GM12878 (cell line): ENCODE data around the gene WNT9B. TPM values are rescaled to one million over a fixed set of nuclear protein-coding genes. Genes with fewer than 3 reads are reported as not detected.

Experiments used
- ATAC-seq: fragments of 200-7000 bp; cut with Tn5 transposase; 3 replicates; pipeline ENCODE4 v1.9.1; 2020; ENCODE audit warnings: mild to moderate bottlenecking, moderate library complexity
- BruUV-seq: library from RNA; stranded (reverse); fragments of 400-500 nt; replicated peaks from 2 replicates; lab custom pipeline; 2021; lab: Mats Ljungman, UMichigan
- CTCF ChIA-PET: fragments of 300-600 bp; sonication (Branson Sonifier 250); formaldehyde crosslinking; extraction: SDS; loops from one replicate; lab custom pipeline; 2021; ENCODE audit warnings: inconsistent platforms; lab: Yijun Ruan, JAX
- POLR2A ChIA-PET: fragments of 350-600 bp; formaldehyde crosslinking; extraction: SDS; loops from one replicate; lab custom pipeline; 2021; ENCODE audit warnings: inconsistent platforms; lab: Charles Lee
- RAD21 ChIA-PET: fragments of 300-600 bp; sonication (Branson Sonifier 250); formaldehyde crosslinking; loops from one replicate; lab custom pipeline; 2023; ENCODE audit warnings: antibody characterized with exemption; ENCODE audit not compliant: unreplicated experiment; lab: Charles Lee
- SMC1A ChIA-PET: fragments of 300-600 bp; sonication (Branson Sonifier 250); formaldehyde crosslinking; loops from one replicate; lab custom pipeline; 2023; ENCODE audit not compliant: unreplicated experiment, uncharacterized antibody; lab: Charles Lee
- DNase-seq: peaks from one replicate; pipeline ENCODE4 v3.0.0-alpha.2; 2011; ENCODE audit warnings: low read depth, low spot score
- FAIRE-seq: peaks from 3 replicates; lab custom pipeline; 2011; peaks lifted over from hg19 to GRCh38; lab: Jason Lieb, UNC
- H2AFZ ChIP-seq: 2 replicates; pipeline ENCODE4 v1.6.0; 2011; ENCODE audit warnings: low read depth, low read length, control low read depth; ENCODE audit not compliant: control insufficient read depth
- H3K27ac ChIP-seq: 2 replicates; pipeline ENCODE4 v1.5.1; 2011; ENCODE audit warnings: control low read depth; ENCODE audit not compliant: control insufficient read depth, insufficient read depth
- H3K27me3 ChIP-seq, 2 experiments: replicated peaks in 1 of 2; 2 replicates each; pipeline versions ENCODE4 v1.6.0 to v1.6.1; 2011; ENCODE audit warnings: low read length in 1 of 2; ENCODE audit not compliant: control insufficient read depth in 2 of 2, insufficient read depth in 2 of 2
- H3K36me3 ChIP-seq, 2 experiments: 2 replicates each; pipeline ENCODE4 v1.5.1; 2011; ENCODE audit warnings: low read length in 1 of 2; ENCODE audit not compliant: control insufficient read depth in 2 of 2, insufficient read depth in 2 of 2
- H3K4me1 ChIP-seq: 2 replicates; pipeline ENCODE4 v1.6.1; 2011; ENCODE audit warnings: mild to moderate bottlenecking, low read length, moderate library complexity, mixed read lengths; ENCODE audit not compliant: control insufficient read depth, insufficient read depth
- H3K4me2 ChIP-seq: 2 replicates; pipeline ENCODE4 v1.6.0; 2011; ENCODE audit warnings: control low read depth; ENCODE audit not compliant: control insufficient read depth, insufficient read depth
- H3K4me3 ChIP-seq: fragments of 200-600 bp; sonication (generic); 2 replicates; pipeline ENCODE4 v1.5.1; 2016
- H3K79me2 ChIP-seq: 2 replicates; pipeline ENCODE4 v1.6.0; 2011; ENCODE audit warnings: low read length; ENCODE audit not compliant: control insufficient read depth, insufficient read depth
- H3K9ac ChIP-seq: 2 replicates; pipeline ENCODE4 v1.8.0; 2011; ENCODE audit warnings: low read length, control low read depth, mixed read lengths; ENCODE audit not compliant: control insufficient read depth, insufficient read depth
- H3K9me3 ChIP-seq: replicated peaks from 3 replicates; pipeline ENCODE4 v1.5.1; 2011; ENCODE audit warnings: mild to moderate bottlenecking, low read length; ENCODE audit not compliant: control insufficient read depth, insufficient read depth
- H4K20me1 ChIP-seq: 2 replicates; pipeline ENCODE4 v1.6.0; 2011; ENCODE audit not compliant: control insufficient read depth, insufficient read depth
- CREB1 ChIP-seq: IDR thresholded peaks from 2 replicates; pipeline ENCODE4 v1.6.1; 2012; ENCODE audit warnings: low read depth, mild to moderate bottlenecking, inconsistent platforms
- PAX5 ChIP-seq: IDR thresholded peaks from 2 replicates; pipeline ENCODE4 v1.6.1; 2011; ENCODE audit warnings: low read depth, low read length, borderline replicate concordance
- SPI1 ChIP-seq: IDR thresholded peaks from 2 replicates; pipeline ENCODE4 v1.6.1; 2011; ENCODE audit warnings: low read depth, mild to moderate bottlenecking, low read length, moderate library complexity, borderline replicate concordance; ENCODE audit not compliant: insufficient read depth
- TAF1 ChIP-seq: IDR thresholded peaks from 2 replicates; pipeline ENCODE4 v1.6.1; 2011; ENCODE audit warnings: mild to moderate bottlenecking, low read depth, low read length, borderline replicate concordance
- WGBS: methylation state at CpG from one replicate; pipeline ENCODE4 v1.1.6; 2016; ENCODE audit warnings: low lambda C conversion rate; ENCODE audit not compliant: insufficient replicate concordance, insufficient coverage; ENCODE audit errors: missing lambda C conversion rate; 5-methylcytosine and 5-hydroxymethylcytosine counted together
- in situ Hi-C: fragments of 300-500 bp; cut with MboI; formaldehyde crosslinking; loops from 9 replicates; pipeline ENCODE4 v1.14.3; 2018; ENCODE audit warnings: mixed read lengths
- intact Hi-C: fragments of 100-400 bp; cut with micrococcal nuclease; formaldehyde crosslinking; loops from one replicate; pipeline ENCODE4 v1.14.2; 2022; ENCODE audit not compliant: unreplicated experiment
- polyA plus RNA-seq, 11 experiments: library from polyadenylated mRNA; depleted of rRNA in 4 of 11; unstranded in 6 of 11; stranded (reverse) in 5 of 11; fragments of >200 nt; fragmentation: Nextera tagmentation in 4 of 11; fragmentation: Illumina TruSeq in 1 of 11; extraction: Ambion mirVana in 4 of 11; extraction: Trizol in 1 of 11; gene quantifications; 1 replicate in 1 of 11; 2 replicates in 10 of 11; pipeline versions ENCODE4 v1.2.1 to v1.2.3, GENCODE V29; 2011 to 2016; ENCODE audit warnings: inconsistent platforms in 2 of 11, missing spikeins in 2 of 11, low read depth in 1 of 11
- total RNA-seq, 4 experiments: library from RNA; depleted of rRNA in 3 of 4; stranded (reverse); fragments of >200 nt in 3 of 4; fragmentation: Illumina TruSeq in 1 of 4; extraction: Trizol in 1 of 4; gene quantifications; 2 replicates each; pipeline versions ENCODE4 v1.2.1 to v1.2.3, GENCODE V29; 2013 to 2021
- TF ChIP-seq, protein P1 (sequence below): IDR thresholded peaks from 2 replicates; pipeline ENCODE4 v1.6.1; 2011; ENCODE audit warnings: borderline replicate concordance, low read depth, mild to moderate bottlenecking, moderate library complexity, low read length; ENCODE audit not compliant: insufficient read depth, poor library complexity, severe bottlenecking
- TF ChIP-seq, protein P2 (sequence below): fragments of 450-650 bp; conservative IDR thresholded peaks from 2 replicates; pipeline ENCODE4 v1.6.1; 2017; ENCODE audit warnings: mild to moderate bottlenecking, moderate library complexity
- TF ChIP-seq, protein P3 (sequence below): IDR thresholded peaks from 2 replicates; pipeline ENCODE4 v1.6.1; 2011; ENCODE audit warnings: mild to moderate bottlenecking, low read depth, low read length, moderate library complexity; ENCODE audit not compliant: insufficient replicate concordance

WNT9B gene
- total and polyA plus RNA-seq, 10 of the 15 experiments (the other 5 are each of a cell fraction or from before 2014, with no cell fraction given): not detected

DNA sequence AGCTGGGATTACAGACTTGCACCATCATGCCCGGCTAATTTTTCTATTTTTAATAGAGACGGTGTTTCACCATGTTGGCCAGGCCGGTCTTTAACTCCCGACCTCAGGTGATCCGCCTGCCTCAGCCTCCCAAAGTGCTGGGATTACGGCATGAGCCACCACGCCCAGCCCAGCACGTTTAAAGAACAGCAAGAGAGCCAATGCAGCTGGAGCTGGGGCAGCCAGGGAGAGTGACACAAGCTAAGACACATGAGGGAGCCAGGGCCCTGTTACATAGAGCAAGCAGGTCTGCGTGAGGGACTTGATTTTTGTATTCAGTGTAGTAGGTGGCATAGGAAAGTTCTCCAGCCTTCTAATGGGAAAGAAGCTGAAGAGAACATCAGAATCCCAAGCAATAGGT is 49.9 kb downstream of the WNT9B start:
- Histone ChIP-seq H3K4me1 (no peaks in the 10 kb centered on the region), H2AFZ (no peak overlapping the region), H3K4me3 (no peak overlapping the region), H3K27me3 (peaks cover 0 to 2% of the 10 kb centered on the region in 2 experiments; a peak in 1 of 4 replicates)
- ChIA-PET RAD21 (no interaction called here), CTCF (interaction anchor here (0.7 kb wide), 1 partner anchor 9 kb away, joined by 5 read pairs; no protein-coding TSS in a partner anchor), POLR2A (no interaction called here), SMC1A (no interaction called here)
- intact Hi-C loops: no loop called here
- WGBS: 40% methylated on average over 9 of the region's 9 CpGs
- no peak for DNase-seq
- TF ChIP-seq, protein P1, sequence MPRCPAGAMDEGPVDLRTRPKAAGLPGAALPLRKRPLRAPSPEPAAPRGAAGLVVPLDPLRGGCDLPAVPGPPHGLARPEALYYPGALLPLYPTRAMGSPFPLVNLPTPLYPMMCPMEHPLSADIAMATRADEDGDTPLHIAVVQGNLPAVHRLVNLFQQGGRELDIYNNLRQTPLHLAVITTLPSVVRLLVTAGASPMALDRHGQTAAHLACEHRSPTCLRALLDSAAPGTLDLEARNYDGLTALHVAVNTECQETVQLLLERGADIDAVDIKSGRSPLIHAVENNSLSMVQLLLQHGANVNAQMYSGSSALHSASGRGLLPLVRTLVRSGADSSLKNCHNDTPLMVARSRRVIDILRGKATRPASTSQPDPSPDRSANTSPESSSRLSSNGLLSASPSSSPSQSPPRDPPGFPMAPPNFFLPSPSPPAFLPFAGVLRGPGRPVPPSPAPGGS: no peak
- no peak for TF ChIP-seq SPI1
- TF ChIP-seq, protein P2, sequence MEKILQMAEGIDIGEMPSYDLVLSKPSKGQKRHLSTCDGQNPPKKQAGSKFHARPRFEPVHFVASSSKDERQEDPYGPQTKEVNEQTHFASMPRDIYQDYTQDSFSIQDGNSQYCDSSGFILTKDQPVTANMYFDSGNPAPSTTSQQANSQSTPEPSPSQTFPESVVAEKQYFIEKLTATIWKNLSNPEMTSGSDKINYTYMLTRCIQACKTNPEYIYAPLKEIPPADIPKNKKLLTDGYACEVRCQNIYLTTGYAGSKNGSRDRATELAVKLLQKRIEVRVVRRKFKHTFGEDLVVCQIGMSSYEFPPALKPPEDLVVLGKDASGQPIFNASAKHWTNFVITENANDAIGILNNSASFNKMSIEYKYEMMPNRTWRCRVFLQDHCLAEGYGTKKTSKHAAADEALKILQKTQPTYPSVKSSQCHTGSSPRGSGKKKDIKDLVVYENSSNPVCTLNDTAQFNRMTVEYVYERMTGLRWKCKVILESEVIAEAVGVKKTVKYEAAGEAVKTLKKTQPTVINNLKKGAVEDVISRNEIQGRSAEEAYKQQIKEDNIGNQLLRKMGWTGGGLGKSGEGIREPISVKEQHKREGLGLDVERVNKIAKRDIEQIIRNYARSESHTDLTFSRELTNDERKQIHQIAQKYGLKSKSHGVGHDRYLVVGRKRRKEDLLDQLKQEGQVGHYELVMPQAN: no peak
- TF ChIP-seq PAX5: no peak
- TF ChIP-seq TAF1: no peak
- no peak for TF ChIP-seq CREB1
- TF ChIP-seq, protein P3, sequence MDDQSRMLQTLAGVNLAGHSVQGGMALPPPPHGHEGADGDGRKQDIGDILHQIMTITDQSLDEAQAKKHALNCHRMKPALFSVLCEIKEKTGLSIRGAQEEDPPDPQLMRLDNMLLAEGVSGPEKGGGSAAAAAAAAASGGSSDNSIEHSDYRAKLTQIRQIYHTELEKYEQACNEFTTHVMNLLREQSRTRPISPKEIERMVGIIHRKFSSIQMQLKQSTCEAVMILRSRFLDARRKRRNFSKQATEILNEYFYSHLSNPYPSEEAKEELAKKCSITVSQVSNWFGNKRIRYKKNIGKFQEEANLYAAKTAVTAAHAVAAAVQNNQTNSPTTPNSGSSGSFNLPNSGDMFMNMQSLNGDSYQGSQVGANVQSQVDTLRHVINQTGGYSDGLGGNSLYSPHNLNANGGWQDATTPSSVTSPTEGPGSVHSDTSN: no peak
- TF ChIP-seq, all 136 proteins: peak for 0
- no peaks in the 10 kb centered on the region for H3K9me3 ChIP-seq
- ATAC-seq (no peak), FAIRE-seq (no peak)
- H3K9ac ChIP-seq: no peak overlapping the region
- no peak overlapping the region for H3K27ac ChIP-seq
- H3K4me2 ChIP-seq: no peak overlapping the region
- BruUV-seq: no TSS peak
- H3K79me2 ChIP-seq: no peaks in the 10 kb centered on the region
- in situ Hi-C loops: no loop called here
- H3K36me3 ChIP-seq: no peaks in the 10 kb centered on the region
- H4K20me1 ChIP-seq: no peaks in the 10 kb centered on the region
